ENCODE measurements around the gene KLF4.

GRCh38 chr9:107443786-107444185 is 45.8 kb downstream of the KLF4 start:
- TF ChIP-seq CTCF (conservative IDR thresholded peaks at IDR 0.05; ENCODE audit: low read depth, low read length) (no peak), MXI1 (IDR thresholded peaks at IDR 0.05; ENCODE audit: borderline replicate concordance, low read depth, low read length) (no peak), POLR2A (IDR thresholded peaks at IDR 0.05; ENCODE audit: low read depth, low read length) (no peak), BHLHE40 (IDR thresholded peaks at IDR 0.05; ENCODE audit: low read depth, low read length) (no peak), MAFK (IDR thresholded peaks at IDR 0.05; ENCODE audit: low read depth, low read length) (no peak), RCOR1 (IDR thresholded peaks at IDR 0.05; ENCODE audit: insufficient replicate concordance, low read length) (no peak), NFE2L2 (IDR thresholded peaks at IDR 0.05; ENCODE audit: low read depth, low read length) (no peak)
